ENCODE data around the gene VAC14. TPM values are rescaled to one million over a fixed set of nuclear protein-coding genes. Genes with fewer than 3 reads are reported as not detected.

VAC14 gene
- polyA plus RNA-seq (2012; ENCODE audit: insufficient read length, low read depth), result 28.3 TPM

DNA sequence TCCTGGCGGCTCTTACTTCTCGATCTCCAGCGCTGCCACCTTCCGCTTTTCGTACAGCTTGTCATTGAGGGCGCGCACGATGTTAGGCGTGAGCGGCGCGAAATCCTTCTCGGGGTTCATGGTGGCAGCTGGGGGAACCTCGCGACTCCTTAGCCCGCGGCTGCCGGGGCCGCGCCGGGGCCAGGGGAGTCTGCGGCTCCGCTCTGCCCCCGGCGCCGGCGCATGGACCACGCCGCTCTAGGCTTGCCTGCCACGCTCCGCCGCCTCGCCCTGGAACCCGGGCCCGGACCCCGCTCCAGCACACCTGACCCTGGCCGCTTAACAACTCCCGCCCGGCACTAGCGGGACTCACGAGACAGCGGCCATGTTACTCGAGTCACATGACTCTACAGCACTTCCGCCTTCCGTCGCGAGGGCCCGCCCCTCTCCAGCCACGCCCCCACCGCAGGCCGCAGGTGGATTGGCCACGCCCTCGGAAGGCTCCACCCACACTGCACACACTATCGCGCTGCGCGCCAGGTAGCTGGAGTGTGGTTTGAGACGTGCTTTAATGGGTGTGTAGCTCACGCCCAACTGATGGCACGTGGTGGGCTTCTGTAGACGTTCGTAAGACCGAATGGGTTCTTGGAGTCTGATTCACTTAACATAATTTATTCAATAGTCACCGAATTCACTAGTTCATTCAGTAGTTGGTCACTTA lies at the start of gene VAC14:
Gene VAC14 (minus strand): TSS at position 378 of the 700 bp plus-strand sequence. CDS start 258 bp downstream, at position 120.
- TF ChIP-seq SIN3A (IDR thresholded peaks at IDR 0.05; ENCODE audit: borderline replicate concordance, insufficient read depth, low read length), result peak; percentile 86; the same call in 1 of the 2 replicates
- TF ChIP-seq, protein P1, sequence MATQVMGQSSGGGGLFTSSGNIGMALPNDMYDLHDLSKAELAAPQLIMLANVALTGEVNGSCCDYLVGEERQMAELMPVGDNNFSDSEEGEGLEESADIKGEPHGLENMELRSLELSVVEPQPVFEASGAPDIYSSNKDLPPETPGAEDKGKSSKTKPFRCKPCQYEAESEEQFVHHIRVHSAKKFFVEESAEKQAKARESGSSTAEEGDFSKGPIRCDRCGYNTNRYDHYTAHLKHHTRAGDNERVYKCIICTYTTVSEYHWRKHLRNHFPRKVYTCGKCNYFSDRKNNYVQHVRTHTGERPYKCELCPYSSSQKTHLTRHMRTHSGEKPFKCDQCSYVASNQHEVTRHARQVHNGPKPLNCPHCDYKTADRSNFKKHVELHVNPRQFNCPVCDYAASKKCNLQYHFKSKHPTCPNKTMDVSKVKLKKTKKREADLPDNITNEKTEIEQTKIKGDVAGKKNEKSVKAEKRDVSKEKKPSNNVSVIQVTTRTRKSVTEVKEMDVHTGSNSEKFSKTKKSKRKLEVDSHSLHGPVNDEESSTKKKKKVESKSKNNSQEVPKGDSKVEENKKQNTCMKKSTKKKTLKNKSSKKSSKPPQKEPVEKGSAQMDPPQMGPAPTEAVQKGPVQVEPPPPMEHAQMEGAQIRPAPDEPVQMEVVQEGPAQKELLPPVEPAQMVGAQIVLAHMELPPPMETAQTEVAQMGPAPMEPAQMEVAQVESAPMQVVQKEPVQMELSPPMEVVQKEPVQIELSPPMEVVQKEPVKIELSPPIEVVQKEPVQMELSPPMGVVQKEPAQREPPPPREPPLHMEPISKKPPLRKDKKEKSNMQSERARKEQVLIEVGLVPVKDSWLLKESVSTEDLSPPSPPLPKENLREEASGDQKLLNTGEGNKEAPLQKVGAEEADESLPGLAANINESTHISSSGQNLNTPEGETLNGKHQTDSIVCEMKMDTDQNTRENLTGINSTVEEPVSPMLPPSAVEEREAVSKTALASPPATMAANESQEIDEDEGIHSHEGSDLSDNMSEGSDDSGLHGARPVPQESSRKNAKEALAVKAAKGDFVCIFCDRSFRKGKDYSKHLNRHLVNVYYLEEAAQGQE (IDR thresholded peaks at IDR 0.05; ENCODE audit: insufficient read depth in 1 of 2, low read depth in 2 of 2, low read length in 2 of 2), result no peak
- no peak for TF ChIP-seq FOXP2 (optimal IDR thresholded peaks at IDR 0.05; ENCODE audit: borderline replicate concordance, extremely low read depth, extremely low read length, insufficient read depth)
- peak; percentile 72 for TF ChIP-seq POLR2AphosphoS5 (IDR thresholded peaks at IDR 0.05; ENCODE audit: low read depth, low read length)
- TF ChIP-seq TAF1 (IDR thresholded peaks at IDR 0.05; ENCODE audit: borderline replicate concordance, insufficient read depth, low read length), result peak; percentile 85; the same call in 1 of the 2 replicates

DNA sequence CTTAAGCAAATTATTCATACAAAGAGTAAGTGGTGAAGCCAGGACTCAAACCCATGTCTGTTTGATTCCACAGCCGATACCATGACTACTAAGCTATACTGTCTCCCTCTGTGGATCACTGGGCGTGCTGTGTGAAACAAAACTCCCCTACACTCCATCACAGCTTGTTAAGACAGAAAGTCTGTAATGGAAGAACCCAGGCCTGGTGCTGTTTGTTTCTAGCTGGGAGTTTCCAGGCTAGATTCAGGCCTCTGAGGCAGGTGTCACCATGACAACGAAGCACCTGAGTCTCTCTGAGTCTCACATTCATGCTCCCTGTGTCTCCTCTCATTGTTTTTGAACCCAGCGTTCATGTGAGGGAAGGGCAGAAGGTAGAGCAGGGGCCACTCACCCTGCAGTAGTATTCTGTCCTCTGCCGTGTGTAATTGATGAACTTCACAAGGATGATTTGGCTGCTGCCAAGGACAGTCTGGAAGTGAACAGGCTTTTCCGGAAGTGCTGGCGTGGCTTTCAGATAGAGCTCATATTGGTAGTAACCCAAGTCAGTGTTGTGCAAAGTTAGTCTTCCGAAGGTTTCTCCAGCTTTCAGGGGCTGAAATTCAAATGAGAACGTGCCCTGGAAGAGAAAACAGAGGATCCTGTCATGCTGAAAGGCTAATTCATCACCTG lies 8.6 kb upstream of the VAC14 start:
- TF ChIP-seq TAF1 (IDR thresholded peaks at IDR 0.05; ENCODE audit: borderline replicate concordance, insufficient read depth, low read length), result no peak
- no peak for TF ChIP-seq FOXP2 (optimal IDR thresholded peaks at IDR 0.05; ENCODE audit: borderline replicate concordance, extremely low read depth, extremely low read length, insufficient read depth)
- TF ChIP-seq POLR2AphosphoS5 (IDR thresholded peaks at IDR 0.05; ENCODE audit: low read depth, low read length), result no peak
- TF ChIP-seq, protein P1 (IDR thresholded peaks at IDR 0.05; ENCODE audit: insufficient read depth in 1 of 2, low read depth in 2 of 2, low read length in 2 of 2), result no peak

DNA sequence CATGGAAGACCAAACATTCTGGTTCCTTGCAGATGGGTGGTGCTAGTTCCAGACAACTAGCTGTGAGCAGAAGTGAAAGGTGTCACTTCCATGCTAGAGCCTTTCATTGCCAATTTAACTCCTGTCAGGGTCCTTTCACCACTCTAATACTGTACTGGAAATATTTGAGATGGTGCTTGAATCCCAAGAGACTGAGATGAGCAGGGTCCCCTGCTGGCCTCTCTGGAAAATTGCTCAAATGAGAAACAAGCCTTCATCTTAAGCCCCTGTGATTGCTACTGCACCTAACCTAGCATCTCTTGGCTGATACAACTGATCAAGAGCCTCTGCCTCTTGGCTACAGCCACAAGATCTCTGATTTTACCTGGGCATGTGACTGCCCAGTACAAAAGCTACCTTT lies 7.4 kb upstream of the VAC14 start:
- no peak for TF ChIP-seq FOXP2 (optimal IDR thresholded peaks at IDR 0.05; ENCODE audit: borderline replicate concordance, extremely low read depth, extremely low read length, insufficient read depth)
- TF ChIP-seq, protein P1 (IDR thresholded peaks at IDR 0.05; ENCODE audit: insufficient read depth in 1 of 2, low read depth in 2 of 2, low read length in 2 of 2), result no peak
- no peak for TF ChIP-seq TAF1 (IDR thresholded peaks at IDR 0.05; ENCODE audit: borderline replicate concordance, insufficient read depth, low read length)
- TF ChIP-seq SIN3A (IDR thresholded peaks at IDR 0.05; ENCODE audit: borderline replicate concordance, insufficient read depth, low read length), result no peak
- TF ChIP-seq POLR2AphosphoS5 (IDR thresholded peaks at IDR 0.05; ENCODE audit: low read depth, low read length), result no peak

DNA sequence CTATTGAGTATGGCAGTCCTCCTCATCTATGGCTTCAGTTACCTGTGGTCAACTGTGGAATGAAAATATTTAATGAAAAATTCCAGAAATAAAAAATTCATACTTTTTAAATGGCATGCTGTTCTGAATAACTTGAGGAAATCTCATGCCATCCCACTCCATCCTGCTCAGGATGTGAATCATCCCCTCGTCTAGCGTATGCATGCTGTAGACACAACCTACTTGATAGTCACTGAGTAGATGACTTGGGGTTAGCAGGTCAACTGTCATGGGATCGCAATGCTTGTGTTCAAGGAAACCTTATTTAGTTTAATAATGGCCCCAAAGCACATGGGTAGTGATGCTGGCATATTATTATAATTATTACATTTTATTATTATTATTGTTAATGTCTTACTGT lies 4.8 kb upstream of the VAC14 start:
- no peak for TF ChIP-seq POLR2AphosphoS5 (IDR thresholded peaks at IDR 0.05; ENCODE audit: low read depth, low read length)

DNA sequence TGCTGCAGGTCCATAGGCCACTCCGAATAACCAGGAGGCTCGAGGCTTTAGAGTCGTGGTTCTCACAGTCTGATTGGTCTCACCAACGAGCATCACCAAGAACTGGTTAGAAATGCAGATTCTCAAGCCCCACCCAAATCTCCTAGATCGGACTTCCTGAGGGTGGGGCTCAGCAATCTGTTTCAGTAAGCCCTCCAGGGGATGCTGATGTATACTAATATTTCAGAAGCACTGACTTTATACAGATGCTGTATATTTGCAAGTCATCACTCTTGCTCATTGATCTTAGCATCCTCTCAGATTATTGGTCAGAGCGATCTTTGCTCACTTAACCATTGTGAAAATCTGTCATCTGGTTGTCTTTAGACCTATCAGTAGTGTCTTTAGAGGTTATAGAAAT lies 4.4 kb upstream of the VAC14 start:
- TF ChIP-seq, protein P1 (IDR thresholded peaks at IDR 0.05; ENCODE audit: insufficient read depth in 1 of 2, low read depth in 2 of 2, low read length in 2 of 2), result no peak
- TF ChIP-seq TAF1 (IDR thresholded peaks at IDR 0.05; ENCODE audit: borderline replicate concordance, insufficient read depth, low read length) (no peak), FOXP2 (optimal IDR thresholded peaks at IDR 0.05; ENCODE audit: borderline replicate concordance, extremely low read depth, extremely low read length, insufficient read depth) (no peak), POLR2AphosphoS5 (IDR thresholded peaks at IDR 0.05; ENCODE audit: low read depth, low read length) (no peak), SIN3A (IDR thresholded peaks at IDR 0.05; ENCODE audit: borderline replicate concordance, insufficient read depth, low read length) (no peak)
